Measurements from ENCODE around the gene POLL. TPM values are rescaled to one million over a fixed set of nuclear protein-coding genes. Genes with fewer than 3 reads are reported as not detected.

Gene POLL
- total and polyA plus RNA-seq, 2 donors (not counting 3 experiments of a cell fraction or from before 2014, with no cell fraction given): 34.3 to 42.3 TPM

GRCh38 chr10:101618871-101619270 is 30.8 kb upstream of the POLL start:
- dilution Hi-C loops (cut with MboI; ENCODE audit: extremely low pct_ligation_motif_present, low sequenced_read_pairs): no loop called here
- Histone ChIP-seq H3K9ac (replicated peaks; ENCODE audit: extremely low read depth, insufficient read depth, low read length) (no peak overlapping the region), H3K36me3 (ENCODE audit: control insufficient read depth in 2 of 2, extremely low read depth in 1 of 2, insufficient read depth in 2 of 2, low read length in 2 of 2) (peaks cover 0 to 4% of the 10 kb centered on the region in 2 experiments), H3K79me2 (ENCODE audit: control insufficient read depth, insufficient read depth, low read length) (no peaks in the 10 kb centered on the region), H3K4me1 (ENCODE audit: control insufficient read depth, extremely low read depth, insufficient read depth, low read length) (no peaks in the 10 kb centered on the region), H3K9me1 (replicated peaks; ENCODE audit: control insufficient read depth, extremely low read depth, insufficient read depth, low read length) (no peaks in the 10 kb centered on the region), H3K4me3 (replicated peaks in 1 of 3; ENCODE audit: insufficient read depth in 1 of 3, low read depth in 1 of 3, low read length in 3 of 3) (no peak overlapping the region), H3K4me2 (ENCODE audit: insufficient read depth, low read length) (no peak overlapping the region), H3K27ac (ENCODE audit: insufficient read depth, low read depth, low read length) (no peak overlapping the region), H3K9me3 (replicated peaks; ENCODE audit: control insufficient read depth, insufficient read depth, low read length) (no peaks in the 10 kb centered on the region), H4K20me1 (replicated peaks; ENCODE audit: control insufficient read depth, extremely low read depth, insufficient read depth, low read length) (no peaks in the 10 kb centered on the region), H2AFZ (ENCODE audit: low read depth, low read length) (no peak overlapping the region), H3K27me3 (ENCODE audit: control insufficient read depth in 2 of 2, insufficient read depth in 2 of 2, low read length in 2 of 2) (no peaks in the 10 kb centered on the region)
- ChIA-PET CTCF (interaction anchor here (0.9 to 1.2 kb wide), 3 partner anchors 9 to 16 kb away, joined by 3 to 5 read pairs (median 3); no protein-coding TSS in a partner anchor), POLR2A (interaction anchor here (0.6 kb wide), 1 partner anchor 217 kb away, joined by 4 read pairs; no protein-coding TSS in a partner anchor)
- DNase-seq (ENCODE audit: low read depth, low spot score): no peak
- intact Hi-C loops (cut with micrococcal nuclease): no loop called here
- no peak for FAIRE-seq
- TF ChIP-seq FOS (IDR thresholded peaks at IDR 0.05; ENCODE audit: borderline replicate concordance, insufficient read depth, low read length) (no peak), GATA2 (IDR thresholded peaks at IDR 0.05; ENCODE audit: insufficient read depth, insufficient read length, low read depth, low read length) (no peak), POLR2A (IDR thresholded peaks at IDR 0.05; ENCODE audit: low read depth, low read length) (no peak), POLR2AphosphoS5 (IDR thresholded peaks at IDR 0.05; ENCODE audit: insufficient read depth, low read depth, low read length) (no peak), JUN (IDR thresholded peaks at IDR 0.05; ENCODE audit: borderline replicate concordance, insufficient read depth, insufficient read length, low read depth) (no peak), EZH2 (IDR thresholded peaks at IDR 0.05; ENCODE audit: borderline replicate concordance, low read depth, low read length, severe bottlenecking) (no peak), MYC (IDR thresholded peaks at IDR 0.05; ENCODE audit: low read depth, low read length) (no peak)
- TF ChIP-seq, protein P1, sequence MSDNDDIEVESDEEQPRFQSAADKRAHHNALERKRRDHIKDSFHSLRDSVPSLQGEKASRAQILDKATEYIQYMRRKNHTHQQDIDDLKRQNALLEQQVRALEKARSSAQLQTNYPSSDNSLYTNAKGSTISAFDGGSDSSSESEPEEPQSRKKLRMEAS (IDR thresholded peaks at IDR 0.05; ENCODE audit: insufficient read depth, insufficient read length): no peak
- TF ChIP-seq, protein P2, sequence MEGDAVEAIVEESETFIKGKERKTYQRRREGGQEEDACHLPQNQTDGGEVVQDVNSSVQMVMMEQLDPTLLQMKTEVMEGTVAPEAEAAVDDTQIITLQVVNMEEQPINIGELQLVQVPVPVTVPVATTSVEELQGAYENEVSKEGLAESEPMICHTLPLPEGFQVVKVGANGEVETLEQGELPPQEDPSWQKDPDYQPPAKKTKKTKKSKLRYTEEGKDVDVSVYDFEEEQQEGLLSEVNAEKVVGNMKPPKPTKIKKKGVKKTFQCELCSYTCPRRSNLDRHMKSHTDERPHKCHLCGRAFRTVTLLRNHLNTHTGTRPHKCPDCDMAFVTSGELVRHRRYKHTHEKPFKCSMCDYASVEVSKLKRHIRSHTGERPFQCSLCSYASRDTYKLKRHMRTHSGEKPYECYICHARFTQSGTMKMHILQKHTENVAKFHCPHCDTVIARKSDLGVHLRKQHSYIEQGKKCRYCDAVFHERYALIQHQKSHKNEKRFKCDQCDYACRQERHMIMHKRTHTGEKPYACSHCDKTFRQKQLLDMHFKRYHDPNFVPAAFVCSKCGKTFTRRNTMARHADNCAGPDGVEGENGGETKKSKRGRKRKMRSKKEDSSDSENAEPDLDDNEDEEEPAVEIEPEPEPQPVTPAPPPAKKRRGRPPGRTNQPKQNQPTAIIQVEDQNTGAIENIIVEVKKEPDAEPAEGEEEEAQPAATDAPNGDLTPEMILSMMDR (IDR thresholded peaks at IDR 0.05; ENCODE audit: extremely low read depth in 1 of 2, insufficient read depth in 1 of 2, low read depth in 1 of 2, low read length in 2 of 2): no peak
- BruUV-seq (replicated peaks): no TSS peak

Measured in endothelial cell of umbilical vein (primary cell).